HG03565 (cell line): Measurements from ENCODE around the gene GIMAP5.
"Not testable (repeated sequence)": the region's sequence is repeated elsewhere in the genome, so short reads cannot be mapped to it uniquely, and the experiment has no call there.

Experiments used
- ATAC-seq: cut with Tn5 transposase; IDR thresholded peaks from one replicate; pipeline ENCODE4 v1.9.1; 2021; ENCODE audit warnings: mild to moderate bottlenecking, moderate library complexity; ENCODE audit not compliant: unreplicated experiment

The GIMAP5 gene

DNA sequence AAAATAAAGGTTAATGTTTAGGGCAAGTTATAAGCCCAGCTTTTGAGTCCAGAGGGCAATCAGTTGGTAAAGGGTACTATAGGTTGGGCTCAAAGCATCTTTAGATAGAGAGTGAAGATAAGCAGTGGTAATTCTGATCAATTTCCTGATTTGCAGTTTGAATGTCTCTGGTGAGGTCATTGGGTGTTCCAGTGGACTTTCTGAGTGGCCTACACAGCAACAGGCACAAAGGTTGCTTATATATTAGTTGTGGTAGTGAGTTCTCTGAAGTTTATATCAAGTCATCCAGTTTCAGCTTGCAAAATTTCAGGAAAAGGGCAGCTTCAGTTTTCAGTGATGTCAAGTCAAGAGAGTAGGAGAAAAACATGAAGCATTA, 29.1 kb downstream of the GIMAP5 start:
- ATAC-seq: no peak

DNA sequence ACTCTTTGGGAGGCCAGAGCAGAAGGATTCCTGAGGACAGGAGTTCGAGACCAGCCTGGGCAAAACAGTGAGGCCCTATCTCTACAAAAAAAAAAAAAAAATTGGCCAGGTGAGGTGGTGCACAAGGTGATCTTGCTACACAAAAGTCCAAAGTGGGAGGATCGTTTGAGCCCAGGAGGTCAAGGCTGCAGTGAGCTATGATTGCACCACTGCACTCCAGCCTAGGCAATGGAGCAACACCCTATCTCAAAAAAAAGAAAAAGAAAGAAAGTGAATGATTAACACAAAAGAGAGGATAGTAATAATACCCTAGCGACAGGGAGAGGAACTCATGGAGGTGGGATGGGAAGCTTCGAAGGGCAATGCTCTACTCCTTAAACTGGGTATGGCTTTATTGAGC, 32.5 kb downstream of the GIMAP5 start:
- no peak for ATAC-seq

DNA sequence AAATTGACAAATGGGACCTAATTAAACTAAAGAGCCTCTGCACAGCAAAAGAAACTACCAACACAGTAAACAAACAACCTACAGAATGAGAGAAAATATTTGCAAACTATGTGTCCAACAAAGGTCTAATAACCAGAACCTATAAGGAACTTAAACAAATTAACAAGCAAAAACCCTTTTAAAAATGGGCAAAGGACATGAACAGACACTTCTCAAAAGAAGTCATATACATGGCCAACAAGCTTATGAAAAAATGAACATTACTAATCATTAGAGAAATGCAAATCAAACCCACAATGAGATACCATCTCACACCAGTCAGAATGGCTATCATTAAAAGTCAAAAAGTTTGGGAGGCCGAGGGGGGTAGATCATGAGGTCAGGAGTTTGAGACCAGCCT, 36.9 kb downstream of the GIMAP5 start:
- not testable (repeated sequence) for ATAC-seq

DNA sequence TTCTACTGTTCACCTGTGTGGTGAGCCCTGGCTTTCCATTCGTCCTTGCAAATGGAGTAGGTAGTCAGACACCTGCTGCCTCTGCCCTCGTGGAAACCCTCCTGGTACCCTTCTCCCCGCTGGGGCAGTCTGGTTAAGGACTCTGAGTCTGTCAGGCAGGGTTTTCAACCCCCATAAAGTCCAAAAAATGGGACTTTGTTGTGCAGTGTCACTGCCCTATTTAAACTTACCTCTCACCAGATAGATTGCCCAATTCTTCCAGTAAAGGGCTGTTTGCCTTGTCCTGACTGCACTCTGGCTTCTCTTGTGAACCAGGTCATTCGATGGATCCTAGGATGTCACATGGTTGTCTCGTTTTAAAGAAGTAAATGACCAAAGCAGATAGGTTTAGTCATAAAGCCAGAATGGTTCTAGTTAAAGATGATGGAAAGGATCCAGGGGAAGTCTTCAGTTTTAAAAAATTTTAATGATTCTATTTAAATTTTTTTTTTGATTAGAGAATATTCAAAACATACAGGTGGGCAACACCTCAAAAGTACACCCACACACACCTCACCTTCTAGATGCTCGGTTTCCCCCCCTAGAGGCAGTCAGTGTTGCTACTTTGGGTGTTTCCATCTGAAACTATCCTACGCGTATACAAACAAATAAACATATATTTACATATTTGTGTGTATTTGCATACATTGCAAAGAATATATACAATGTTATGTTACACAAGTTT, 41.0 kb downstream of the GIMAP5 start:
- ATAC-seq: no peak

DNA sequence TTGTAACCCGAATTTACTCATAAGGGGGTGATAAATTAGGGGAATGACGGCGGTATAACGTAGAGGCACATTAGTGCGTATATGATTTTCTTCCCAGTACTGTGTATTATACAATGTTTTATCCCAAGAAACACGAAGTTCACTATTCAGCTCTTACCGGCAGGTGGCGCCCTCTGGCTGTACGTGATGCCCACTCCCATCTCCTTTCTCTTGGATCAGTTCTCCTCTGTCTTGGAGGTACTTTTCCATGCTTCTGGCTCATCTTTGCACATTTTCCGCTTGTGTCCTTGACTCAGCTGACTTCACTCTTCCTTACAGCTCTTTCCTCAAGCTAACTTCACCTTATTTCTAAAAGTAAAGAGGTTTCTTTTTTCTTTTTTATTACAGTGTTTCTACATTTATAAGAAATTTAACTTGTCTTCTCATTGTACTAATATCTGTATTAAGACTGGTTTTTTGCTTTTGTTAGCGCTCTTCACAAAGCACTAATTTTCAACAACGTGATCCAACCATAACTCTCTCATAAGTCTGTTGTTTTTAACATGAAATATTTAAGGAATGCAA, 41.6 kb downstream of the GIMAP5 start:
- no peak for ATAC-seq

DNA sequence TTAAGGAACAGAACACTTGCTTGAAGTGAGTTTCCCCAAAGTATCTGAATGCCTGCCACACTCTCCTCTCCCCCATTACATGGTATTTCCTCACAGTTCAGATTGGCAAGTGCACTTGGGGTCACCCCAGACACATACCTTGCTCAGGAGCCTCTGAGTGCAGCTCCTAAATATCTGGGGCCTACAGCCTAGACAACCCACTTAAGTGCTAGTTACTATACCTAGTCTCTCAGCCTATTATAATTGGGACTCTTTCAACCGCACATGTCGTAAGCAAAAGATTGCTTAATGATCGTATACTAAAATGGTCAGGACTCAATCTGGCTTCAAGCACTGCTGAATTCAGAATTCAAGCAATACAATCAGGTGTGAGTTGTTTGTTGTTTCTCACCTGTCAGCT, 43.1 kb downstream of the GIMAP5 start:
- no peak for ATAC-seq

DNA sequence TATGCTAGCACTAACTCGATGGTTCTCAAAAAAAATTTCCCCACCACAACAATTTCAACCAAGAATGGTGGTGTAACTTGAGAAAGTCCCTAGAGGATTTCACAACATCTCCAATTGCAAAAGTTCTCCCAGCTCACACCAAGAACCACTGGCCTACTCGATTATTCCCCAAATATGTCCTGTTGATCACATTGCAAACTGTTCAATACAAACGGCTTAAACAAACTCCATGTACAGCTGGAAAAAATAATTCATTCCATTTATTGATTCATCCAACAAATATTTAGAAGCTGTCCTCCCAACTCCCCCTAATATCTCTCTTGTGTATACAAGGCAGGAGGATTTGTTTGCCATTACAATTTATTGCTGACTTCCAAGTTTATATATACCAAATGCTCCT, 43.9 kb downstream of the GIMAP5 start:
- ATAC-seq: no peak

DNA sequence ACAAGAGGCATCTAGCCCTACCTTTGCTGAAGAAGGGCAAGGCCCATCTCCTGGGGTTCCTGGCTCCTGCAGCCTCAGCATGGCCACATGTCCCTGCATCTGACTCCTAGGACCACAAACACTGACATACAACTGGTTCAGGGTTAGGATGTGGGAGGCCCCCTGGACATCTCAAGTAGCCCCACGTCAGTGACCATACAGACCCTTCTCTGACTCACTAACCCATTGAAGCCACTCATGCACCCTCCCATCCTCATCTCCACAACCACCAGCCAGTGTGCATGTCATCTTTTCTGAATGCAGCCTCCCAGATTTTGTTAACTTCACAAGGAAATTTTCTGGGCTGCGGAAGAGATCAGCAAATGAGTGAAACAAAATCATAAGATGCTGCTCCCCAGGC, 44.7 kb downstream of the GIMAP5 start:
- ATAC-seq: no peak

DNA sequence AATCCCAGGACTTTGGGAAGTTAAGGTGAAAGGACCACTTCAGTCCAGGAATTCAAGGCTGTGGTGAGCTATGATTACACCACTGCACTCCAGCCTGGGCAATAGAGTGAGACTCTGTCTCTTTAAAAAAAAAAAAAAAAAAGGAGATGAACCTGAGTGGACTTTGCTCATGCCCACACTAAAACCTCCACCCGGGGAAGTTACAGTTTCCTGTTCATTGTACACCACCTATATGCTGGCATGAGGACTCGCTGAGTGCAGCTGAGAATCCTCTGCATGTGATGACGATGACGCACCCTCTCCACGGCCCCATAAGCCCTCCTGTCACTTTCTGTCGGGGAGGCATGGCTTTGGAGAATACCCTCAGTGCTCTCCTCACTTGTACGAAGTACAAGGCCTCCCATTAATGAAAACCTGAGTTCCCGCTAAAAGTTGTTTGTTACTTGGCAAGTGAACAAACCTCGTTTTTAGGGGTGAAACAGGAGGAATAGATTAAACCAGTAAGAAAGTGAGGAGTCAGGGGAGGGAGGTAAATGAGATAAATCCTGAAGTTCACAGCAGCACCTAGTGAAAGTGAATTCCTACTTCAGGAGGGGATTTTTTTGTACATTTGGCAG, 47.0 kb downstream of the GIMAP5 start:
- ATAC-seq: no peak

DNA sequence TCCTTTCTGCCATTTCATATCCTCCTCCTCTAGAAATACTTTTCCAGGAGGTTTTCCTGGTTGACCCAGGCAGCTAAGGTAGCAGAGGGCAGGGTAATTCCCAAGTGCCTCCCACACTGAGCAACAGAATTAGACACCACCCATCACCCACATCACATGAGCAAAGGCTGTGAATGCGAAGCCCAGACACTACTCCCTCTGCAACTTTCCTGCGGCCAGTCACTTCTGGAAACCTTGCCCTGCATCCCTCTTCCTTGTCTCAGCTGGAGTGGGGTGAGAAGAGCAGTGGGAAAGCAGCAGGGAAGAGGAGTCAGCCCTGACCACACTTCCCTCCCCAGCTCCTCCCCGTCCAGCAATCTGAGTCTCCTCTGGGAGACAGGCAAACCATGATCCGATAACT, 47.7 kb downstream of the GIMAP5 start:
- no peak for ATAC-seq

DNA sequence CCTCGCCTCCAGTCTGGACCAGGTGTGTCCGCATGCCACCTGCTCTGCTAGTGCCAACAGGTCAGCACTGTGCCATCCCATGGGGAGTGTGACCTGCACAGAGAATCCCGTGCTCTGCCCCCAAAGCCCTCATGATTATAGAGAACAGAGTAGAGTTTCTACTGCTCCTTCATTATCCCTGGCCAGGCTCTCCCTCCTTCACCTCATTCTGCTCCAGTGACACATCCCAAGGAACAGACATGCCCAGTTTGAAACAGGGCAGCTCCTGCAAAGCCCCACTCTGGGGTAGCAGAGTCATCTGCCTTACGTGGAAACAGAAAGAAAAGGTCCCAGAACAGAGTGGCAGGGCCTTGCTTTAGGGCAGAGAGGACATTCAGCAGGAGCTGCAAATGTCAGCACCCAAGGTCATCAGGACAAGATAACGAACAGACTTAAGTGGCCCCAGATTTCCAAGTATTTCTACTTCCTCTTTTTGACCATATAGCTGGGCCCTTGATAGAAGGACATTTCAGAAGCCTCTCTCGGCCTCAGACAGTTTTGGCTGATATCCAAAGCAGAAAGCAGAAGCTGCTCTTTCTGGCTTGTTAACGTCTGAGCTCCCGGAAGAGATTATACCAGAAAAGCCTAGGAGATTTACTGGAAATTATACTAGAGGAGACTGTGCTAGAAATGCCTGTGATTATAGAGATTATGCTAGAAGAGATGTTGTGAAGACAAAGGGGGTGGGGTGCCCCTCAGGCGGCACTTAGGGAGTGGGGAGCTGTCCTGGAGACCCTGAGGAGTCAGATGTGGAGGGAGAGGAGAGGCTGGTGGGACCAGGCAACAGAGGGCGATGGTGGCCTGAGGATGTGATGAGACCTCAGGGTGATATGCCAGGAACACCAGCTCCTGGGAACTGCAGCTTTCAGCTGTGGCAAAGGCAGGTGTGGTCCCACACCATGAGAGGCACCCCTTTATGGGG, 50.4 kb downstream of the GIMAP5 start:
- ATAC-seq: peak; percentile 50

DNA sequence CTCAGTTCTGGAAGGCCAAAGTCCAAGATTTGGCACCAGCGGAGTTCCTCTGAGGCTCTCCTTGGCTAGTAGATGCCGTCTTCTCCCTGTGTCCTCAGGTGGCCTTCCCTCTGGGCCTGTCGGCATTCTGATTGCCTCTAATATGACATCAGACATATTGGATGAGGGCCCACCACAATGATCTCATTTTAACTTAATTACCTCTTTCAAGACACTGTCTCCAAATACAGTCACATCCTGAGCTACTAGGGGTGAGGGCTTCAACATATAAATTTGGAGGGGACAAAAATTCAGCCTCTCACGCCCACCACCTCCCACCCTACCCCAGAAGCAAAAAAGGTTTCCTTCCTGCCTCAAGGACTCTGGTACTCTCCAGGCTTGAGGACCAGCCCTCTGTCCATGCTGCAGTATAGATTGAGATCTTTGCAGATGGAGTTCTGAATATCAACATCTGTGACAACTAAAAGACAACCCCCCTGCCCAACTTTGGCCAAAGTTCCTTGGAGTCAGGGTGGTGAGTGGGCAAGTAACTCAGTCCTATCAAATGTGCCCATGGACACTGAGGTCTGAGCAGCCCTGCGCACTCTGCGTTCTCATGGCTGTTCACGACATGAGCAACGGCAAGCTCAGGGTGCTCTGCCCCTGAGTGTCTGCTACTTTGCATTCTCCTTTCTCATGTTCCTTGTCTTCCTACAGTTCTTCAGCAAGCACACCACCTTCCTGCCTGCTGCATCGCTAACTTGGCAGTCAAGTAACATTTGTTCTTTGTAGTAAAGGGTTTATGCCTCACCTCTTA, 51.5 kb downstream of the GIMAP5 start:
- ATAC-seq: no peak

DNA sequence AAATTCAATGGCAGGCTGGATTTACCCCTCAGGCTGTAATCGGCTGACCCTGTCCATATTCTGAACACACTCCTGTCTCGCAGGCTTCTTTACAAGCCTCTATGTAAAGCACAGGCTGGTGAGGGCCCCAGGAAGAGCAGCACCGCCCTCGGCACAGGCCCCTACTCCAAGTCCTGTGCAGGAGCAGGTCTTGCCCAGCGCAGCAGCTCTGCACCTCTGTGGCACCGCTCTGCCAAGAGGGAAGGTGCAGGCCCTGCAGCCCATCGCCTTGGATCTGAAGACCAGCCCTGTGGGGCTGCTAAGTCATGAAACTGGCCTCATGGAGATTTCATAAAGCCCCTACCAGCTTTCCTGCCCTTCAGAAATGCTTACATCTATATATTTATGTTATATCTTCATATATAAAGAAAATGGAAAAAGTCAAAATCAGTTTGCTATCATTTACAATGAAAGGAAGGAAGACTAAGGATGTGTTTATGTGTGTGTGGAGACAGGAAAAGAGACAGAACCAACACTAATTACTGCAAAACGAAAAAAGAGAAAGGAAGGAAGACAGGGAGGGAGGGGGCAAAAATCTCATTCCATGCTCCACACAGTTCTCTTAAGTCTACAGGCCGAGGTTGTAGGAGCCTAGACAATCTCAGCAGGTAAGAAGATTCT, 53.3 kb downstream of the GIMAP5 start:
- ATAC-seq: no peak

DNA sequence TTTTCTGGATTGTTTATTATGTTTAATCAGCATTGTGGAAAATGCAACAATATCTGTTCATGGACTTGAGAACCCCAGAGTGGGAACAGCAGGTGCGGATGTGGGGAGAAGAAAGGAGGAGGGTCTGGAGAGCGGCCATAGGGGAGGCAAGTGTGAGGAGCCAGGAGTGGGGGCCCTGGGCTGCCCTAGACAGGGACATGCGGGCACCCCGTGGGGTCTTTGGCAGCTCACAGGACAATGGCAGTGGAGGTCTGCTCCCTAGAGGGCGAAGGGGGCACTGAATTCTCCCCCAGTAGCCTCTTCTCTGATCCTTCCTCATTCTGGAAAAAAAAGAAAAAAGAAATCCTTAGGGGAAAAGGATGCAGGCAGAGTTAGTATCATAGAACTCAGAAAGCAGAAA, 54.1 kb downstream of the GIMAP5 start:
- no peak for ATAC-seq

DNA sequence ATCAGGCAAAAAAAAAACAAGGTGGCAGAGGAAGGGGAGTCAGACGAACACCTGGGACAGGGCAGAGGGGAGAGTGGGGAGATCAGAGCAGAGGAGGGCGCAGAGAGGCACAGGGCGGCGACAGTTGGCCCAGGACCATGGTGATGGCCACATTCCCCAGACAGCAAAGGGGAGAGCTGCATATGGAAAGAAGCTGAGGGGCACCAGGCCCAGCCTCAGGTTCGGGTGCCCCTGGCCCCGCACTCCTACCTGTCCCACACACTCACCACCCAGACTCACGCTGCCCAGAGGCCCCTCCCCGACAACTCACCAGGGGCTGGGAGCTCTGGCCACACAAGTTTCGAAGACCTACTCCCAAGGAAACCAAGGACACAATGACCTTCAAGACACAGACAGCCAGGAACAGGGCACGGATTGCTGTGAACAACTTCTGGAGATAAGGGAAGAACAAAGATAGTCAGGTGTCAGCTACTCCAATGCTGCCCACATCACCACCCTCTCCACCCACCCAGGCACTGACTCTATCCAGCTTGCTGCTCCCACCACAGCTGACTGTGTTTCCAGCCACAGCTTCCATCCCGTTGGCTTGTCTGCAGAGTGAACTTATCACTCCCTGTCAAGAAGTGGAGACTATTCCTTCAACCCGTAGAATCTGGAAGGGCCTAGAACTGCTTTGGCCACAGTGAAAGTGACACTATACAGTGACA, 54.7 kb downstream of the GIMAP5 start:
- ATAC-seq: no peak
